Measurements from ENCODE around the gene AAGAB. TPM values are rescaled to one million over a fixed set of nuclear protein-coding genes. Genes with fewer than 3 reads are reported as not detected.
"Not testable (repeated sequence)": the region's sequence is repeated elsewhere in the genome, so short reads cannot be mapped to it uniquely, and the experiment has no call there.

Gene AAGAB
- total RNA-seq, 1 experiment from 2014 or later: 87.8 TPM

- no peak for DNase-seq (ENCODE audit: low spot score)
These were observed 83.0 kb downstream of the AAGAB start for GRCh38 chr15:67171471-67171870.

DNA sequence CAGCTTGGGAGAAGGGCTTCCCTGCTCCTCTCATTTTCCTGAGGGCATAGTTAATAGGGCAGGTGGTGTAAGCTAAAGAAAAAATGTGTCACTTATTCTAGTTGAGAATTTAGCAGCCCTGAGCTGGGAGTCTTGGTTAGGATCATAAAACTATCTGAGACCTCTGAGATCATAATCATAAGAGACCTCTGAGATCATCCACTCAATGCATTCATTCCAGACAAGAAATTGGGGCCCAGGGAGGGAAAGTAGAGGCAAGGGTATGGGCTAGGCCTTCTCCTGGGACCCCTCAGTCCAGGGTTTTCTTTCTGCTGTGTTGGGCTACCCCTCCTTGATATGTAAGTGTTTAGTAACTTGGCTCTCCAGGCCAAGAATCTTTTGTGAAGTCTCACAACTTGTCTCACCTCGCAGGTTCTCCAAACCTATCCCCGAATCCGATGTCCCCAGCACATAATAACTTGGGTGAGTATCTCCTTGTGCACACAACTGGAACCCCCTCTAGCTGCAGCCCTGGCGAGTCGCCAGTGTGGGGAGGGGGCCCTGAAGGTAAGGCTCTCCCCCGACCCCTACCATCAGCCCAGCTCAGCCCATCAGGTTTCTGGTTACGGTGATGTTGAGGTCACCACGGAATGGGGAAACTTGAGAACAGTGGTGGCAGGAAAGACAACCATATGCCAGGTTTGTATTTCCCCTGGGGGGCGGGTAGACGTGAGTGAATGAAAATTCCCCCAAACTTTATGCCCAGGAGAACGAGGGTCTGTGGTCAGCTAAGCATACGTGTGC, 84.1 kb downstream of the AAGAB start:
- no peak for DNase-seq (ENCODE audit: low spot score)

- DNase-seq (ENCODE audit: low spot score): no peak
These were observed 85.8 kb downstream of the AAGAB start for GRCh38 chr15:67168694-67169093.

DNA sequence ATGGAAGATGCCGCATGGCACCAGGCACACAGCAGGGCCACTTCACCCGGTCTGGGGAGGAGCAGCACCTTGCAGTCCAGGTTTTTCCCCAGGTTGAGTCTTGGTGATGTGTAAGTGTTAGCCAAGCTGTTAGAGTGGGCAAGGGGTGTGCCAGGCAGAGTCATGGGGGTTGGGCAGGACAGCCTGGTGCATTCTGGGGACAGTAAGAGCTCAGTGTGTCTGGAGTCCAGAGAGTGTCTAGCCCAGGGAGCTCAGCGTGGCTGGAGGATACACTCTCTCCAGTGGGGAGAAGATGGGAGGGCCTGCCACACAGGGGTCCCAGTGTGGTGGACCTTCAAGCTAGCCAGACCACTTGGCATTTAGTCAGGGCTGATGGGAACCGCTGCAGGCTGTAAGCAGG, 87.4 kb downstream of the AAGAB start:
- DNase-seq (ENCODE audit: low spot score): no peak

DNA sequence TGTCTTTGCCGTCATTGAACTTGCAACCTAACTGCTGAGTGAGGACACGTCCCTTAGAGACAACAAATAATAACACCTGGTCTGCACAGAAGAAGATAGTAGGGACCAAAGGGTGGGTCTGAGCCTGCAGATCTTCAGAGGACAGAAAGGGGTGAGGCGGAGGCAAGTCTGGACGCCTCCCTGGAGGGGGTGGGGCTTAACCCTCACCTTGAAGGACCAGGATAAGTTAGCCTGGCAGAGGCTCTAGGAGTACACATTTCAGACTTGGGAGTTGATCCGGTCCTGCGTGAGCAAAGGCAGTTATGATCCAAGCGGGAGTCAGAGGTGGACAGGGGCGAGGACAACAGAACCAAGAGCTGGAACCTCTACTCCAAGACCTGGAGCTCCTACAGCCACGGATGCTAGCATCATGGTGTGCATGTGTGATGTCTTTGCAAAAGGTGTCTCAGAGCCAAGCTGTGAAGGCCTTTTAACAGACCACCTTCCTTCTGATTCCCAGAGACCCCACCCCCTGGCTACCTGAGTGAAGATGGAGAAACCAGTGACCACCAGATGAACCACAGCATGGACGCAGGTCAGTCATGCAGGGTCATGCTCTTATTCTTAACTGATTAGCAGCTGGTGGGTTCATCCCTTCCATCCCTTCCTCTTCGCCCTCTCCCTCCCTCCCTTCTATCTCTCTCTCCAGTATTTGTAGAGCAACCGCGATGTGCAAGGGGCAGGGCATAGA, 88.0 kb downstream of the AAGAB start:
- DNase-seq (ENCODE audit: low spot score): no peak

GRCh38 chr15:67165254-67166253, 88.9 kb downstream of the AAGAB start:
- DNase-seq (ENCODE audit: low spot score): no peak

- DNase-seq (ENCODE audit: low spot score): no peak
These were observed 89.6 kb downstream of the AAGAB start for GRCh38 chr15:67164811-67165253.

- no peak for DNase-seq (ENCODE audit: low spot score)
These were observed 90.1 kb downstream of the AAGAB start for GRCh38 chr15:67164401-67164791.

- DNase-seq (ENCODE audit: low spot score): no peak
These were observed 91.3 kb downstream of the AAGAB start for GRCh38 chr15:67163180-67163579.

DNA sequence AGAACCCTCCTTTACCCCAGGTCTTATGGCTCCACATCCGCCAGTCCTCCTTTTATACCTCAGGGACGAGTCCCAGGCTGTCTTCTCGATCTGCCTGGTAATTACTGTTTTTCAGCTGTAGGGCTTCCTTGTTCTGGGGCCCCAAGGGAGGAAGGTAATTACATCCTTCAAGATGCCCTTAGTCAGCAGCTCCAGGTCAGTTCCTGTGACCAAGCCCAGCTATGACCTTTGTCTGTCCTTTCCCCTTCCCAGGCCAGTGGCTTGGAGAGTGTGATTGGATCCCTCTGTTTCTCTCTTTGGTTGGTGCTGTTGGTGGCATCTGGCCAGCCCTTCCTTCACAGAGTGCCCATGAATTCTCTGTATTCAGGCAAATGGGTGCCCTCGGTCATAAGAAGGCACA, 92.6 kb downstream of the AAGAB start:
- DNase-seq (ENCODE audit: low spot score): no peak

DNA sequence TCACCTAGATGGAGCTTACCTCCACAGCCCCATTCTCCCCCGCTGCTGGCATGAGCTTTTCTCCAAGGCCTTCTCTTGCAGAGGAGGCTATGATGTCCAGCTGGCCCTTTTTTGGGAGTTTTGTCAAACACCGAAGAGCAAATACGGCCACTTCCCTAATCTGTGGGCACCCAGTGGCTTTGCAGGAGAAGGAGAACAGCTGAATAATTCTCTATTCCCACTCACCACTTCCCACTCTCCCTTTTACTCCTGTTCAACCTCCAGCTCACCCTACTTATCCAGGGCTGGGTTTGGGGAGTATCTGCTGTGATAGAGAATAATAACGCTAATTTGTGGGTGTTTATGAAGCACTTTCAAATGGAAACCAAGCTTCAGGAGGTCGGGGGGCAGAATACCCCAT, 93.0 kb downstream of the AAGAB start:
- DNase-seq (ENCODE audit: low spot score): no peak

DNA sequence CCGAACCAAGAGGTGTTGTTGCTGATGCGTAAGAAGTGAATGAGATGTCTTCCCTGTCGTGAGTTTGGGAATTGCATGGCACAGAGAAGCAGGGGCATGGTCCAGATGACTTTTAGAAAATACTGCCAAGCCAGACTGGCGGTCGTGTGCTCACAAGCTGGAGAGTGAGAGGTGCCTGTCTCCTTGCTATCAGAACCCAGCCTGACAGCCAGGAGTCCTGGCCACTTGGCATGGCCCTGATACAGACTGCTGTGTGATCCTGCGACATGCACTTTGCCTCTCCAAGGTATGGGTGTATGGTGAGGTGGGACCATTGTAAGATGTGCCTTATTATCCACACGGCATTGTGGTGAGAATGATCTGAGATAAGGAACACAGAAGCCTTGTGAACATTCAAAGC, 96.1 kb downstream of the AAGAB start:
- no peak for DNase-seq (ENCODE audit: low spot score)

DNA sequence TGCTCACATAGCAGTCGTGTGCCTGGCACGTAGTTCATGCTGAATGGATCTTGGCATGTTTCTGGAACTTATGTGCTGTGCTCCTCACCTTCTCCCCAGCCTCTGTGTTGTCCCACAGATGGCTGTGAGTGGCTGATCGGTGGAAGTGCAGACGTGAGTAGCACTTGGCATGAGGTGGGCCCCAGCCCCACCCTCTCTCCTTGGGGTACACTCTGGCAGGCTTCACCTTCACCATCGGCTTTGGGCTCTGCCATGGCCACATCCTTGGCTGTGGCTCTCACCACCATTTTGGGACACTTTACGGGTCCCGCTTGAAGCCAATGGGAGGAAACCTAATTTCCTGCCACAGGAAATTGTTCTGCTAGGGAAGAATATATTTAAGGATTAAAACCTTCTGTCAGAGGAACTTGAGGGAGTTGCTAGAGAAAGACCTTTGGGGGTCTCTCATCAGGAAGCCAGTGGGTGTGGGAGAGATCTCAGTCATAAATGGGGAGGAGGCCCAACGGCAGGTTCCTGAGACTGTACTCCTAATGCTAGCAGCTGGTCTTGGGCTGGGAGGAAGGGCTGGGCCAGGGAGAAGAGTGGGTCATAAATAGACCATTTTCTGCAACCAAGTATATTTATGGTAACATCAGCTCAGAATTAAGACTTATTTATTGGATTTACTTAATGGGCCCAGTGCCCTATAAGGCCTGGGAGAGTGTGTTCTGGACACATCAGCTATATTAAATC, 96.8 kb downstream of the AAGAB start:
- DNase-seq (ENCODE audit: low spot score): no peak

DNA sequence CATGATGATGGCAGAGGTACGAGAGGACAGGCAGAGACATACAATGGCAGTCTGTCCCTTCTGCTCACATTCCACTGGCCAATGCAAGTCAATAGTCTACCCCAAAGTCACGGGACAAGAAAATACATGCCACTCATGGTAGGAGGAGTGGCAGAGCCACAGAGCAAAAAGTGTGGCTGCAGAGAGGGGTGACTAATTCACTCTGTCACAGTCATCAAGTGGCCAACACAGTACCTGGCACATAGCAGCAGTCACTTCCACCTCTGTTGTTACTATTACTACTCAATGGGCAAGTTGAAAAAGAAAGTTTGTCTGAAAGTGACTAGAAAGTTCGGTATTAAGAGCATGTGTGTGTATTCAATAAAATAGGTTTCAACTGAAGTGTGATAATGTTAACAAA, 97.6 kb downstream of the AAGAB start:
- DNase-seq (ENCODE audit: low spot score): no peak

DNA sequence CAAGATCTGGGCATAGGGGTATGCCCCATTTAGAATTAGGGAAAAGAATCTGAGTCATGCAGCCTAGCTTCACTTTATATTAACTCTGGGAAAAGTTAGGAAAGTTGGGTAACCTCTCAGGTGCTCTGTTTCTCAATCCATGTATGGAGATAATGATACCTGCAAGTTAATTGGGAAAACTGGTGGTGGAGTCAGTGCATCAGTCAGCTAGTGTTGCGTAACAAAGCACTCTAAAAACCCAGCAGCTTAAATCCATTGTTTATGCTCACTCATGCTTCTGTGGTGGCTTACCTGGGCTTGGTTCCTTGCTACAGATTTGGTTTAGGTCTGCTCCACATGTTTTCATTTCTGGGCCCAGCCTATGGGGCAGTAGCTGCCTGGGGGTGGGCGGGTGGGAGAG, 98.0 kb downstream of the AAGAB start:
- DNase-seq (ENCODE audit: low spot score): no peak

DNA sequence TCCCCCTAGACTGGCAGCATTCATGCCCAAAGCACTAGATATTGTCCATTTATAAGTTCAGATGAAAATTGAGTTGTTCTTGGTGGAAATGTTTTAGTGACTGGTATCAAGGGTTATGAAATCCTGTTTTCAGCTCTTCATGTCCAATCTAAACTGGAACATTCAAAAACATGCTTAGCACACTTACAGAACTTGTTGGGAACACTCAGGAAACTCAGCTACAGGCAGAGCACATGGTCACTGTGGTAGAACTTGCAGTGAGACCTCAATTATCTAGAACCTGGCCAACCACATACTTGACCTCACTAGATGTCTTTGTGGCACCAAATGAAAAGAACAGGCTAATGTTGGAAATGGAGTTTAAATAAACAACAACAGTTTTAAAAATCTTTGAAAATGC, 100.2 kb downstream of the AAGAB start:
- DNase-seq (ENCODE audit: low spot score): no peak

DNA sequence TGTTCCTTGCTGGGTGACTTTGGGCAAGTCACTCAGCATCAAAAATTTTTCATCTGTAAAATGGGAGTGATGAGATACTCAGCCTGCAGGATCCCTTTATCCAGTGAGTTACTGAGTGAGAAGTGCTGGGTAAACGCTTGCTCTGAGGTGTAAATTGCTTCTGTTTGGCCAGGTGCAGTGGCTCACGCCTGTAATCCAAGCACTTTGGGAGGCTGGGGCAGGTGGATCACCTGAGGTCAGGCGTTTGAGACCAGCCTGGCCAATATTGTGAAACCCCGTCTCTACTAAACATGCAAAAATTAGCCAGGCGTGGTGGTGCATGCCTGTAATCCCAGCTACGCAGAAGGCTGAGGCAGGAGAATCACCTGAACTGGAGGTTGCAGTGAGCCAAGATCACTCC, 101.4 kb downstream of the AAGAB start:
- DNase-seq (ENCODE audit: low spot score): not testable (repeated sequence)

DNA sequence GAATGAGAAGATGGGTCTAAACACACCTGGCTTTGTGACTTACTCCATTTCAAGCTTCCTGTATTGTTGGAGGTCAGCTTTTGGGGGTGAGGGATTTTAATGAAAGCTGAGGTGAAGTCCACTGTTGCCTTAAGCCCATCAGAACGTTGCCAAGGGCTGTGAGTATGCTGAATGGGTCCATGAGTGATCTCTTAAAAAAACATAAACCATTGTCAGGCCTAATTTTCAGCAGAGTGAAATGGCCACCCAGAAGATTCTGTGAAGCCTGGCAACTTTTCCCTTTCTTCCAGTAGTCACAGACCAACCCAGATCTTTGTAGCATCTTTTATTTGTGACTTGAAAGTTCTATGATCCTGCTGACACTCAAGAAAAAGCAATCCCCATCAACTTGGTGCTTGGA, 102.0 kb downstream of the AAGAB start:
- DNase-seq (ENCODE audit: low spot score): no peak

Measured in H4 (cell line).